Panc1 (cell line): ENCODE measurements around the gene FDPS. TPM values are rescaled to one million over a fixed set of nuclear protein-coding genes. Genes with fewer than 3 reads are reported as not detected.

ENCODE experiments used
- microRNA-seq: library from miRNA; unstranded; fragments of <30 nt; microRNA quantifications from one replicate; pipeline ENCODE4 v1.1.0, GENCODE V29; 2020; ENCODE audit not compliant: unreplicated experiment
- total RNA-seq: library from RNA; stranded (reverse); gene quantifications from one replicate; pipeline ENCODE4 v1.2.1, GENCODE V29; 2021; ENCODE audit not compliant: unreplicated experiment

Gene FDPS
- total RNA-seq, 1 experiment from 2014 or later = 255 TPM

Small RNA genes within 50 kb of the gene (microRNA-seq; reads per million reads assigned to microRNA genes)
- not detected for gene MIR555

Other genes with a start within 250 kb of the FDPS start
- 8.0 TPM for gene EFNA4, start 245.1 kb upstream of the FDPS start, total RNA-seq
- gene EFNA3, start 230.0 kb upstream of the FDPS start, total RNA-seq = 2.3 TPM
- gene EFNA1, start 181.0 kb upstream of the FDPS start, total RNA-seq = 23.8 TPM
- 67.4 TPM for gene SLC50A1, start 173.0 kb upstream of the FDPS start, total RNA-seq
- 66.0 TPM for gene DPM3, start 168.3 kb upstream of the FDPS start, total RNA-seq
- gene KRTCAP2, start 135.6 kb upstream of the FDPS start, total RNA-seq = 155 TPM
- 3.8 TPM for gene TRIM46, start 135.0 kb upstream of the FDPS start, total RNA-seq
- 35.9 TPM for gene THBS3, start 101.0 kb upstream of the FDPS start, total RNA-seq
- gene MTX1, start 100.2 kb upstream of the FDPS start, total RNA-seq = 53.6 TPM
- gene ENTREP3, start 53.4 kb upstream of the FDPS start, total RNA-seq = 94.7 TPM
- gene SCAMP3, start 46.5 kb upstream of the FDPS start, total RNA-seq = 200 TPM
- gene CLK2, start 35.4 kb upstream of the FDPS start, total RNA-seq = 43.6 TPM
- 7.8 TPM for gene HCN3, start 31.4 kb upstream of the FDPS start, total RNA-seq
- 0.13 TPM for gene PKLR, start 7.4 kb upstream of the FDPS start, total RNA-seq
- gene RUSC1, start 12.0 kb downstream of the FDPS start, total RNA-seq = 77.9 TPM